HG02571 (cell line): ENCODE data around the gene PPP1R27.

Experiments used
- ATAC-seq: cut with Tn5 transposase; IDR thresholded peaks from one replicate; pipeline ENCODE4 v1.9.1; 2021; ENCODE audit warnings: mild to moderate bottlenecking, moderate library complexity; ENCODE audit not compliant: unreplicated experiment

Gene PPP1R27

GRCh38 chr17:81822996-81823819, 11.6 kb downstream of the PPP1R27 start:
- ATAC-seq = no peak

- ATAC-seq = no peak
Measured at GRCh38 chr17:81822312-81822637, 12.6 kb downstream of the PPP1R27 start.

DNA sequence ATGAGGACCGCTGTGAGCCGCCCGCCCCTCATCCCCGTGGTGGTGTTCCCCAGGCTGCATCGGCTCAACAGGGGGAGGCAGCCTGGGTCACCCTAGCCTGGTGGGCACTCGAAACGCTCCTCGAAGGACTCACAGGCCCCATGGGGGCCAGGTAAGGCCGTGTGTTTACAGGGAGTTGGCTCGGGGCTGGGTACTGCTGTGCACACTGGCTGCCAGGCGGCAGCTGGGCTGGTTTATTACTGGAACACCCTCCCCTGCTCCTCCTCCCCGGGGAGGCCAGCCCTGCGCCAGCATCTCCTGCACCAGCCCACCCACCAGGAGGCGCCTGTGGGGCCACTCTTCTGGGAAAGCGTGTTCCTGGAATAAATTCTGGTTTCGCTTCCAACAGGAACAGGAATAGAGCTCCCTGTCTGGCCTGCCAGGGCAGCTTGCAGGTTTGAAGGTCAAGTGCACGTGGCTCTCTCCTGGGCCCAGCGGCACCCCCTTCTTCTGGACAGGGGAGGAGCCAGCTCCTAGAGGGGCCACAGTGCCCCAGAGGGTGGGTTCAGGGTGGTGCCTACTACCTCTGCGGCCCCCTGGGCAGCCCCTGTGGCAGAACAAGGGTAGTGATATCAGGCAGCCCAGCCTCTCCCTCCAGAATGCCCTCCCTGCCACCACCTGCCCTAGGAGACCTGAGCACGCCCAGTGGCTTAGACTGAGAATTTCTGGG, 13.1 kb downstream of the PPP1R27 start:
- no peak for ATAC-seq

GRCh38 chr17:81821147-81821546, 13.7 kb downstream of the PPP1R27 start:
- ATAC-seq = no peak

DNA sequence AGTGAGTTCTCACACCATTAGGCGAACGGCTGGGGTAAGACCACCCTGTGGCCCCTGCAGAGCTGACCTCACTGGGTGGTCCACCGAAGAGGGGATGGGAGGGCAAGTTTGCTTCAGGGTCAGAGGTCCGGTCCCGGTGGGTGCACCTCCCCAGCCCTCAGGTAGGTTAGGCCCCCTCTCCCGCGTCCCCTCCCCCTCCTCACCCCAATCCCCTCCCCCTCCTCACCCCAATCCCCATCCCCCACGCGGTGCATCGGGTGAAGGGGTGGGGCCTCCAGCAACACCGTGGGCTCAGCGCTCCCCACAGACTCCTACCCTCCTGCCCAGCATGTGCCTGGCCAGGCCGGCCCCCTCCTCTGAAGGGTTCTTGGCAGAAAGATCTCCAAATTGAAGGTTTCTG, 15.1 kb downstream of the PPP1R27 start:
- no peak for ATAC-seq

- no peak for ATAC-seq
Measured at GRCh38 chr17:81817758-81818147, 17.1 kb downstream of the PPP1R27 start.

GRCh38 chr17:81815646-81815986, 19.2 kb downstream of the PPP1R27 start:
- no peak for ATAC-seq

DNA sequence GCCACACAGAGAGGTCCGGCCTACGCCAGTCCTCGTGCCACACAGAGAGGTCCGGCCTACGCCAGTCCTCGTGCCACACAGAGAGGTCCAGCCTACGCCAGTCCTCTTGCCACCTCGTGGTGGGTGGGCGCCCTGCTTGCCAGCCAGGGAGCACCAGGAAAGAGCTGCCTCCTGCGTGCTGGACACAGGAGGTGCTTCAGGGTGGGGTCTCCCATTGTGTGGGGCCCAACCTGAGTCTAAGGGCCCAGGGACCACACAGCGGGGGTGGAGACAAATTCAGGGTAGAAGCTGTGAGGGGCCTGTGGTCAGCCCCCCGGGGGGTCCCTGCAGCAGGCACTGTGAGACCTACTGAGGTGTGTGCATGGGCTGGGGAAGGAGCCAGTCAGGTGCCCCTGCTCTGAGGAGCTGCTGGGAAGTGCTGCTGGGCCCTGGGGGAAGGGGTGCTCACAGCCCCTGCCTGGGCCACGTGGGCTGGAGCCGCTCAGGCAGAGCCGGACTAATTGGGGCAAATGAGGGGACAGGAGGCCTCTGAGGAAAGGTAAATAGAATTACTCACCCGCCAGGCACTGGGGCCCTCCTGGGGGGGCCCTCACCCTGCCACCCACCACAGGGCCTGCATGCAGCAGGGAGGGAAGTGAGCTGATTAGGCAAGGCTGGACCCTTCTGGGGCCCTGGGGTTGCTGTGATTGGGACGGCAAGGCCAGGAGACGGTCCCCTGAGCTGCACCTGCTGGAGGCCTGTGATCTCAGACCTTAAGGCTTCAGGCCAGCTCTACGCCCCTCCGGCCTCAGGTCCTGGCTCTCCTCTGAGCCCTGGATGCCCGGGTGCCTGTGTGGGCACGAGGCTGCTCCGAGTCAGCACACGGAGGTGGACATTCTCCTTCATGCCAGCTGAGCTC, 19.9 kb downstream of the PPP1R27 start:
- no peak for ATAC-seq

DNA sequence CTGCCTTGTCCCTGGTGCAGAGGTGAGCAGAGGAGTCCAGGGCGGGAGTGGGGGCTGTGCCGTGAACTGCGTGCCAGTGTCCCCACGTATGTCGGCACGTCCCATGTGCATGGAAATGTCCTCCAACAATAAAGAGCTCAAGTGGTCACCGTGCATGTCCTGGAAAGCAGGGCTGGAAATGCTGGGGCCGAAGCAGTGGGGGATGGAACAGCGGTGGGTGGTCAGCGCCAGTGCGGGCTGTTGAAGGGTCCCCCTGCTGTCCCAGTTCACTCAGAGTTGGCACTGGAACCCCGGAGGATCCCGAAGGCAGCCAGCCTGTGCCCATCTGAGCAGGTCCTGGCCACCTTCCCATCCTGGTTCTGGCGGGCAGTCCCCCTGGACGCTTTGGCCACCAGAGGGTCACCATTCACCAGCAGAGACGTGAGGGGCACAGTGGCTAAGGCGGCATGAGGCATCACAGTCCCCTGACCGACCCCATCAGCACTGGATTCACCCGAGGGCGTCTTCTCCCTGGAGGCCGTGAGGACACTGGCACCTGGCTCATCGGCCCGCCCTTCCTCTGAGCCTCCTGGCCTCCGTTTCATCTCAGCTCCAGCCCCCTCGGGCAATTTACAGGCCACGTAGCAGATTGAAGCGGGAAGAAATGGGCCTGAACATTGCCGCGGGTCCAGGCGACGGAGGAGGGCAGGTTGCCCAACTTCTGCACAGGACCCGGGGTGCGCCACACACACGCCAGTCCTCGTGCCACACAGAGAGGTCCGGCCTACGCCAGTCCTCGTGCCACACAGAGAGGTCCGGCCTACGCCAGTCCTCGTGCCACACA, 20.8 kb downstream of the PPP1R27 start:
- no peak for ATAC-seq

DNA sequence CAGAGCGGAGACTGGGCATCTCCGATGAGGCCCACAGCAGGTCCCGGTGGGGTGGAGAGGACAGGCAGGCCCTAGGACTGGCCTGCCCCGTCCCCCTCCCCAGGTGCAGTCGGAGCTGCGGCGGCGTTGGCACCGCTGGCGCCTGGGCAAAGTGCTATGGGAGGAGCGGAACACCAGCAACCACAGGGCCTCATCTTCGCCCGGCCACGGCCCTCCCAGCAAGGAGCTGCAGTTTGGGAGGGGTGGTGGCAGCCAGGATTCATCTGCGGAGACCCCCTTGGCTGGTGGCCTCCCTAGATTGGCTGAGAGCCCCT, 21.5 kb downstream of the PPP1R27 start:
- ATAC-seq = no peak

DNA sequence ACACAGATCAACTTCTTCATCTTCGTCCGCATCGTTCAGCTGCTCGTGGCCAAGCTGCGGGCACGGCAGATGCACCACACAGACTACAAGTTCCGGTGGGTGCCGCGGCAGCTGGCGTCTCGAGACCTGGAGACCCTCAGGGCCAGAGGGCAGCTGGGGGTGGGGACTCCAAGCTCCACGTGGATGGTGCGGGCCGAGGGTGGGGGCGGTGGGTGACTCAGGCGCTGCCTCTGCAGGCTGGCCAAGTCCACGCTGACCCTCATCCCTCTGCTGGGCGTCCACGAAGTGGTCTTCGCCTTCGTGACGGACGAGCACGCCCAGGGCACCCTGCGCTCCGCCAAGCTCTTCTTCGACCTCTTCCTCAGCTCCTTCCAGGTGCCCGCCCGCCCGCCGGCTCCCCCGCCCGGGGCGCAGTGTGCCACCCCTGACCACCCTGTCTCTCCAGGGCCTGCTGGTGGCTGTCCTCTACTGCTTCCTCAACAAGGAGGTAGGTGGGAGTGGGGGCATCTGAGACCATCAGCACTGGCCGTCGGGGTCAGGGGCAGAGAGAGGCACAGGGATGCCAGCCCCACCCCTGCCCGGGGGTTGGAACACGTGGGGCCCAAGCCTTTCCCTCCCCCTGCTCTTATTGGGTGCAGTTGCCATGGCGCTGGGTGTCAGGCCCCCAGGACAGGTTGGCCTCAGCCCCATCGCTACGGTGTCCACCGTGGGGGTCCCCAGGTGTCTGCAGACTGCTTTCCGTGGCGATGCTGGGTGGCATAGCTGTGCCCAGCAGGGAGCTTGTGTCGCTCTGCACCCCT, 22.1 kb downstream of the PPP1R27 start:
- no peak for ATAC-seq

- ATAC-seq = no peak
Measured at GRCh38 chr17:81811705-81812570, 22.9 kb downstream of the PPP1R27 start.

DNA sequence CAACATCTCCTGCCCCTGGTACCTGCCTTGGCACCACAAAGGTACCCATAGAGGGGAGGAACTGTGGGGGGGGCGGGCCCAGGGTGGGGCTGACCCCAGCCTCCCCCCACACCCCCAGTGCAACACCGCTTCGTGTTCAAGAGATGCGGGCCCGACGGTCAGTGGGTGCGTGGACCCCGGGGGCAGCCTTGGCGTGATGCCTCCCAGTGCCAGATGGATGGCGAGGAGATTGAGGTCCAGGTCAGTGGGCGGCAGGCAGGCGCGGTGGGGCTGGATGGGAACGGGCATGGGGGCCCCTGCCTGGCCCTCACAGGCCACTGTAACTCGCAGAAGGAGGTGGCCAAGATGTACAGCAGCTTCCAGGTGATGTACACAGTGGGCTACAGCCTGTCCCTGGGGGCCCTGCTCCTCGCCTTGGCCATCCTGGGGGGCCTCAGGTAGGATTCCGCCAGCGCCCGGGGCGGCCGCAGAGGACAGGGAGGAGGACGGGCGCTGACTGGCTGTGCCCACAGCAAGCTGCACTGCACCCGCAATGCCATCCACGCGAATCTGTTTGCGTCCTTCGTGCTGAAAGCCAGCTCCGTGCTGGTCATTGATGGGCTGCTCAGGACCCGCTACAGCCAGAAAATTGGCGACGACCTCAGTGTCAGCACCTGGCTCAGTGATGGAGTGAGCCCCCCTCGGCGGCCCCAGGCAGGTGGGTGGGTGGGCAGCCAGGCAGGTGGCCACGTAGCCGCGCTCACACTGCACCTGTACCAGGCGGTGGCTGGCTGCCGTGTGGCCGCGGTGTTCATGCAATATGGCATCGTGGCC, 23.8 kb downstream of the PPP1R27 start:
- no peak for ATAC-seq

- ATAC-seq = no peak
Measured at GRCh38 chr17:81810476-81810875, 24.4 kb downstream of the PPP1R27 start.

DNA sequence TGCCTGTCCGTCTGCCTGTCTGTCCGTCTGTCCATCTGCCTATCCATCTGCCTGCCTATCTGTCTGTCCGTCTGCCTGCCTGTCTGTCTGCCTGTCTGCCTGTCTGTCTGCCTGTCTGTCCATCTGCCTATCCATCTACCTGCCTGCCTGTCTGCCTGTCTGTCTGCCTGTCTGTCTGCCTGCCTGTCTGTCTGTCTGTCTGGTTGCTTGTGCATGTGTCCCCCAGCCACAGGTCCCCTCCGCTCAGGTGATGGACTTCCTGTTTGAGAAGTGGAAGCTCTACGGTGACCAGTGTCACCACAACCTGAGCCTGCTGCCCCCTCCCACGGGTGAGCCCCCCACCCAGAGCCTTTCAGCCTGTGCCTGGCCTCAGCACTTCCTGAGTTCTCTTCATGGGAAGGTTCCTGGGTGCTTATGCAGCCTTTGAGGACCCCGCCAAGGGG, 25.3 kb downstream of the PPP1R27 start:
- ATAC-seq = no peak

DNA sequence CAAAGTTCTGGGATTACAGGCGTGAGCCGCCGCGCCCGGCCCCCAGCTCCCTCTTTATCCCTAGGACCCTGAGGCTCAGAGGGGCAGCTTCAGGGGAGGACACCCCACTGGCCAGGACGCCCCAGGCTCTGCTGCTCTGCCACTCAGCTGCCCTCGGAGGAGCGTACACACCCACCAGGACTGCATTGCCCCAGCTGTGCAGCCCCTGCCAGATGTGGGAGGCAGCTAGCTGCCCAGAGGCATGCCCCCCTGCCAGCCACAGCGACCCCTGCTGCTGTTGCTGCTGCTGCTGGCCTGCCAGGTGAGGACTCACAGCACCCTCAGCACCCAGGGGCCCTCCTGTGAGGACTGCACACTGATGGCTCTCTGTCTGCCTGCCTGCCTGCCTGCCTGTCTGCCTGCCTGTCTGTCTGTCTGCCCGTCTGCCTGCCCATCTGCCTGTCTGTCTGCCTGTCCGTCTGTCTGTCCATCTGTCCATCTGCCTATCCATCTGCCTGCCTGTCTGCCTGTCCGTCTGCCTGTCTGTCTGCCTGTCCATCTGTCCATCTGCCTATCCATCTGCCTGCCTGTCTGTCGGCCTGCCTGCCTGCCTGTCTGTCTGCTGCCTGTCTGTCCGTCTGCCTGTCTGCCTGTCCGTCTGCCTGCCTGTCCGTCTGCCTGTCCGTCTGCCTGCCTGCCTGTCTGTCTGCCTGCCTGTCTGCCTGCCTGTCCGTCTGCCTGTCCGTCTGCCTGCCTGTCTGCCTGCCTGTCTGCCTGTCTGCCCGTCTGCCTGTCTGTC, 25.9 kb downstream of the PPP1R27 start:
- no peak for ATAC-seq

- ATAC-seq = no peak
Measured at GRCh38 chr17:81807839-81808238, 27.0 kb downstream of the PPP1R27 start.
